Activated naive CD4-positive, alpha-beta T cell treated with Interleukin-2 at 50 U/mL for 16 hours (primary cell): ENCODE results near the gene NRF1.
A peak's percentile ranks its signal among the peaks of the same experiment; 100 is the strongest.

Experiments
- DNase-seq: peaks from one replicate; pipeline ENCODE4 v3.0.0-alpha.2; 2020

NRF1 gene

DNA sequence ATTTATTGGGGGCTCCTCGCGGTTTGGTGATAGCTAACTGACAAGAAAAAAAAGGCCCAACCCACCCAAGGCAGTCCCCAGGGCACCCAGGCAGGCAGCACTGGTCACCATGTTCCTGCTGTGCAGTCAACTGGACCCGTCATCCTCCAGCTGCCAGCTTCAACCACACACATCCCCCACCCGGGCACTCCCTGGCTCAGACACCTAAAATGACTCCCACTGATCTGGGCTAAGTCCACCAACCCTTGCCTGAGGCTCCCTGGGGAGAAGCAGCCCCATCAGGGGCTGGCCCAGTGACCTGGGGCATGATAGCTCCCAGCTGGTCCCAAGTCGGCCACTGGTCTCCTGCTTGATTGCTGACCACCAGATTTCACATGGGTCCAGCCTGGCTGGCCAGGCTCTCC is 161.8 kb downstream of the NRF1 start:
- no peak for DNase-seq

DNA sequence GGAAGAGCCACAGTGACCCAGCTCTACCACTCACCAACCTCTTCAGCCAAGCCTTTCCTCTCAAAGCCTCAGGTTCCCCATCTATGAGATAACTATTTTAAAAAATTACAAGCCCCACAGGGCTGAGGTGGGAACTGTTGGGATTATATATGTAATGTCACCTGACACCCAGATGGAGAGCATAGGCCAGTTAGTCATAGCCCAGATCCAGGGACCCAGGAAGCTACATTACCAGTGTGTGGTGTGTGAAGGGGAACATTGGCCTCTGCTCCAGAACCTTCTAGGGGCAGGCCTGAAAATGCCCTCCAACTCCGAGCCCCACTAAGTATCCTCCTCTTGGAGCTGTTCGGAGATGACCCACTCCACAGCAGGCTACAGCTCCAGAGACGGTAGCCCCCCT is 162.4 kb downstream of the NRF1 start:
- DNase-seq, result no peak

DNA sequence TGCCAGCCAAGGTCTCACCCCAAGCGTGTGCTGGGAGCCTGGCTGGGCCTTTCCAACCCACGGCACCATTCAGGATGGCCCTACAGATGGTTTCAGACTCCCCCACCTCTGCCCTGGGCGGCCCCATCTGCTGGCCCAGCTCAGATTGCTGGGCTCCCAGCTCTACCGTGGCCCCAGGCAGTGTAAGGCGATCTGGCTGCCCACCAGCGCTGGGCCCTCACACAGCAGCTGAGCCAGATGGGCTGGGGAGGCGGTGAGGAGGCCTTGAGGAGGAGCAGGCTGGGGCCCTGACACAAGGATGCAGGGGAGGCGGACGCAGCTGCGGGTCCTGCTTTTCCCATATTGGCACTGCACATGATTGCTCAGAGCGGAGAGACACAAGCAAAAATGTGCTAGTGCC is 162.8 kb downstream of the NRF1 start:
- DNase-seq, result no peak

DNA sequence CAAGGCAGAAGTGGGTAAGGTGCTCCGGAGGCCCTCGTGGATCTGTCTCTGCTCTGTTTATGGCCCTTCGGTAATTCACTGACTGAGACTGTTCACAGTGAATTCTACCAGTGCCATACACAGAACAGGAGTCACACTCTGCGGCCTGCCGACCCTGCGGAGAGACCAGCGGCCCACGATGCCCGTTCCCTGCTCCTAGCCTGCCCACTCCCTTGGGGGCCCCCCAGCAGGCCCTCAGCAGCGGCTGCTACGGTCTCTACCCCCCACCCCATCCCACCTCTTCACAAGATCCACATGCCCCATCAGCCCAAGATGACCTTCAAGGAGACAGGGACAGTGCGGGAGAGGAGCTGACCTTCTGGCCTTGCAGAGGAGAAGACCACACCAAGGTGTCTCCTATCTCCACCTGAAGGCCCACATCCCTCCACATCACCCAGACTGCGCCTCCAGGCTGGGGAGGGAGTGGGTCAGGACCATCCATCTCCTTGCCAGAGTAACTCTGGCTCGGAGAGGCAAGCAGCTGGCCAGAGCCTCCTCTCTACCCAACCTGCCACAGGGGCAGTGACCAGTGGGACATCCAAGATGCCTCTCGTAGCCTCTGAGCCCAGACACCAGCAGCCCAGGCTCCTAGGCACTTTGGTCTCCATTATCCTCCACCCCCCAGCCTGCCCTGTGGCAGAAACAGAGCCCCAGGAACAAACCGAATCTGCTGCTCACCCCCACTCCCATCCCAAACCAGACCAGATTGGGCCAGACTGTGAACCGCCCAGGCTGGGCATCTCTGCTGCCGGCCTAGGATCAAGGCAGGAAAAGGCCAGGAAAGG is 163.6 kb downstream of the NRF1 start:
- DNase-seq, result no peak

DNA sequence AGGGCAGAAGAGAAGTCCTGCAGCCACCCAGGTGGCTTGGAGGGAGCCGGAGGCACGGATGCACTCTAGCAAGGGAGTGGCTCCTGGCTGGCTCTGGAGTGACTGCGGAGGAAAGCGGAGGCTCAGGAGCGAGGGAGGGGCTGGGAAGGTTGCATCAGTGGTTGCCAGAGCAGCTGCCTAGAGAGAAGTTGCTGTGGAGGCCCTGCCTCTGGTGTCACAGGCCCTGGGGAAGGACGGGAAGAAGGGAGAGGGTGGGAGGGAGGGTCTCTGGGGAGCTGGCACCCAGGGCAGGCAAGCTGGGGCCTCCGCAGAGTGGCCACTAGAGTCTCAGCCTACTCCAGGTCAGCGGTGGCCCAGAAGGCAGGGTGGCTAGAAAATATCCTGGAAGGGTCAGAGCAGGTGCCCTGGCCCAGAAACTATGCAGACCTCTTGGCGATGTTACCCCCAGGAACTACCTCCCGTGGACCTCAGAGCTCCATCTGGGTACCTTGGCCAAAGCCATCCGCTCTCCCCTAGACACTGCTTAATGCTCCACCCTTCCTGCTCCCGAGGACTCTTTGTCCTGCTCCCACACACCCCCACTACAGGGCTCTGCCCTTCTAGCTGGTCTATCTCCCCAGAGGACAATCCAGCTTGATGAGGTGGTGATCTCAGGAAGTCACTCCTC is 164.3 kb downstream of the NRF1 start:
- no peak for DNase-seq

DNA sequence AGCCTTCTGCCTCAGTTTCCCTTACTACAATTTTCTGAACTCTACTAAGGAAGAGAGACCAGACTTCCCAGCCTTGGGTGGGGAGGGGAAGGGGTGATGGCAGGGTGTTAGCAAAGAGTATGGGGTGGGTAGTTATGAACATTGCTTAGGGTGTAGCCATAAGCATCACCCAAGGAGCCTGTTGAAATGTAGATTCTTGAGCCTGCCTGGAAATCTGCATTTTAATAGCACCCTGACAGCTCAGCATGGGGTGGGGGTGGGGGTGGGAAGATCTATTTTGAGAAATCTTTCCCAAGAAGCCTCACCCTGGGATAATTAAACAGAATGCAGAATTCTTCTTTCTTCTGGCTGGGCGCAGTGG is 164.8 kb downstream of the NRF1 start:
- DNase-seq, result no peak

DNA sequence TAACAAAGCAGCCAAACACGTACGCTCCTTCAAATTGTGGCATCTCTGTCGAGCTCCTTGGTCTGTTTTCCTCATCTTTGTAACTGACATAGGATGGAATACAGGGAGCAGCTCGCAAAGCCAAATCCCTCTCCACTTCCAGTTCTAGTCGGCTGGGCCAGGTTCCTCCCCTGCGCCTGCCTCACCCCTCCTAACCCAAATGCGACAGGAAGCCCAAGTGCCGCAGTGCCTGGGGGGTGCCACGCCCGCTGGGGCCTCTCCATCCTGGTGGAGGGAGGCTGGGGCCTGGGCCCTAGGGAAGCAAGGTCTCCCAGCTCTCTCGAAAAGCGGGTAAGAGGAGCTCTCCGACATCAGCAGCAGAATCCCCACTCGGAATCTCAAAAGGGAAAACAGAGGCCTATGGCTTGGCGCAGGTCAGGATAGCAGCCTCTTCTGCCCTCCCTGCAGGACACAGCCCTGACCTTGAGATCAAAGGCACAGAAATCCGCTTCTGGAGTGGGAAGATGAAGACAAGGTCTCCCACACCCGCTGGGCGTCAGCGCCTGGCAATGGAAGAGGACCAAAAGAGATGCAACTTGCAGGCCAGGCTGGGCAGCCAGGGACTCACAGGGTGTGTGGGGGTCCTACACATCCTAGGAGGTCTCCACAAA is 165.8 kb downstream of the NRF1 start:
- no peak for DNase-seq

DNA sequence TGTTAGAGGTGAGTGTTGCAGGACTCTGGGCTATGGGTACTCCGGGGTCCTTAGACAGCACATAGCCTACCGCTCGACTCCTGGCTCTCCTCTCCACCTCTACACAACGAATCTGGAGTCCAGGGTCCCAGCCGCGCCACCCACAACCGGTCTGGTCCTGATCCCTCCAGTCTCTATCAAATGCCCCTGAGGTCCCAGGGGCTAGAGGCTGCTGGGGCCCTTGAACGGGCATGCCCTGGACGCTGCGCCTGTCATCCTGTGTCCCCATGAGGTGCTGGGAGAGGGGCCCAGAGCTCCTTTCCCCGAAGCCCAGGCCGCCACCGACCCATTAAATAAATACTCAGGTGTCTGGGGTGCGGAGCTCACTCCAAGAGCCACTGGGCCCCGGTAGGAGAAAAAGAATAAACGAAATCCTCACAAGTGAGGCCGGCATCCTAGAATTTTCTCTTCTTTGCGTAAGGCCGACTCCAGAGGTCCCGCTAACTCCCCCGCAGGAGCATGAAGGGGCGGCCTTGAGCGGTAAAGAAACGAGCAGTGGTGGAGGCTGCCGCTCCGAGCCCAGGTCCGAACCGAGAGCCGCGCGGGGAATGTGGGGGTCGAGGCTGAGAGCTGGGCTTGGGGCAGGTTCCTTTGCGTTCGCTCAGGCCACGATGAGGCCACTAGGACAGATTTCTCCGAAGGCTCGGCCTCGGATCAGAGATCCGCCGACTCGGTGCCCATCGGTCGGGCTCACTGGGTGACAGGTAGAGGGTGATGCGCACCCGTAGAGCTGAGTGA is 166.7 kb downstream of the NRF1 start:
- DNase-seq, result no peak

DNA sequence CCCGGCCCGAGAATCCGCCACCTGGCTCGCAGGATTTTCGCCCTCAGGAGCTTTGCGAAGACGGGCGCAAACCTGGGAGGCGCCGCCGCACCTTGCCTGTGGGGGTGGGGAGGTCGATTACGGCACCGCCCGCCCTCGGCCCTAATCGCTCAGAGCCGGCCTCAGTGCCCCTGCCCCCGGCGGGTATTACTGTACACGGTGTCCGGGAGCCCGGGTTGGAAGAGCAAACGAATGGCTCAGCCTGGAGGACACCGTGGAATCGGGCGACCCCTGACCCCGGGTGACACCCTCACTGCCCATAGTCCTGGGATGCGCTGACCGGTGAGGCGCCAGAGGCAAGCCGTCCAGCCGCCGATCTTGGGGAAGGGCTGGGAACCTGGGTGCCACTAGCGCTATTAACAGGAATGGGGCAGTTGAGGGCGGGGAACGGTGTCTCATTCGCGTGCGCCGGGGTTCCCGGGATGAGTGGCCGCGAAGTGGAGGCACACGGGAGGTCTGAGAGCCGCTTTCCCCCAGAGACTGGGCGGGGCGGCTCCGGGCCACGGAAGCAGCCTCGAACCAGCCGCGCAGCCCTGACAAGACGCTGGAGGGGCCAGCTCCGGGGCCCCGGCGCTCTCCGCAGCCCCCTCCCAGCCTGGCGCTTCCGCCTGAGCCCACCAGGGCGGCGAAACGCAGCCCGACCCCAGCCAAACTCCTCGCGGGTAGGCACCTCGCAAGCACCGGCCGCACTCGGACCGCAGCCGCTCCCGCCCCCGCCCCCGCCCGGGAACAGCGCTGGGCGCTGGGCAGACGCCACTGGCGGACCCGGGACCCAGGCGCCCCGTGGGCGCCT is 167.5 kb downstream of the NRF1 start:
- DNase-seq, result peak; percentile 18

DNA sequence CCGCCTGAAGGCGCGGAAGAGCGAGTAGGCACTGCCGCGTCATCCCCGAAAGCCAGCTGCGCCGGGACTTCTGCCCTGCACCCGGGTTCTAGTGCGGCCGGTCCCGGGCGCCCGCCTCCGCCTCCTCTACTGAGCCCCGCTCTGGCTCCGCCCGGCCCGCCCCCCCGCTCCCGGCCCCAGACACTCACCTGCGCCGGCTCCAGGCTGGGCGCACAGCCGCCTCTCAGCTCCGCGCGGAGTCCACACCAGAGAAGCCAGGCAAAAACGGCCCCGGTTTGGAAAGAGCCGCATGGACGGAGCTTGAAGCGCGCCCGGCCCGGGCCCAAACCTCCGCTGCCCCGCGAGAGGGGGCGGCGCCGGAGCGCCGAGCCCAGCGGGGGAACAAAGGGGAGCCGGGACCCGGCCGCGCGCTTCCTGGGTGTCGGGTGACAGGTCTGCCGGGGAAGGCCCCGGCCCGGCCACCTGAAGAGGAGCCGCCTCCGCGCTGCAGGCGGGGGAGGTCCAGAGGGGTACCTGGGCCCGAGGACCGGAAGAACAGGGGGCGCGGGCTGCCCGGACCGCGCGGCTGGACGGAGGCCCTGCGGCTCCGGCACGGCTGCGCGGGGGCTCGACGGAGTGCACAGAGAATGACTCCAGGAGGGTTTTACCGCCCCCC is 168.2 kb downstream of the NRF1 start:
- DNase-seq, result peak; percentile 24

DNA sequence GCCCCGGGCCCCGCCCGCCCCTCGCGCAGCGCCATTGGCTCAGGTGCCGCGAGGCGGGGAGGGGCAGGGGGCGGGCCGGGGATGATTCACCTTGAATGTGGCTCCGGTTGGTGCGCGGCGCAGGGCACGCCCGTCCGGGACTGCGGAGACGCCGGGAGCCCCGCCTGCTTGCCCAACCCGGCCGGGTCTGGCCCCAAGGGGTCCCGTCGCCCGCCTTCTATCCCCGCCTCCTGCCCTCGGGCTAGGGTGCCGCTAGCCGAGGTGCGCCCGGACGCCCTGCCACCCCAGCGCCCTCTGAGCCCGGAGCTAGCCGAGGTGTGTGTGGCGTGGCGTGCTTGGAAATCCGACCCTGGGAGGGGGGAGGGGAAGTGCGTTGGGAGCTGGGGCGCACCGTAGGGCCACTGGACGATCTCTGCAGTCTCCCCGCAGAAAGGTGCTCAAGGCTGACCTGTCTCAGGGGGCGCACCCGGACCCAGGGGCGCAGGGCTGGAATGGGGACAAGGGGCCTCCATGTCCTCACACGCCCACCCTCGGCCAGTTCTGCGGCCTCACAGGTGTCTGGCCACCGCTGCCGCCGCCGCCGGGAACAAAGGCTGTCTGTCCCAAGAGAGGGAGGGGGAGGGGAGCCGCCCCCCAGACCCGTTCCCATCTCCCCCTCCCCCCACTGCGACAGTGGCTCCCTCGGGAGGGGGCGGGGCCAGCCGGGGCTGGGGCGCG is 168.9 kb downstream of the NRF1 start:
- DNase-seq, result peak; percentile 81

DNA sequence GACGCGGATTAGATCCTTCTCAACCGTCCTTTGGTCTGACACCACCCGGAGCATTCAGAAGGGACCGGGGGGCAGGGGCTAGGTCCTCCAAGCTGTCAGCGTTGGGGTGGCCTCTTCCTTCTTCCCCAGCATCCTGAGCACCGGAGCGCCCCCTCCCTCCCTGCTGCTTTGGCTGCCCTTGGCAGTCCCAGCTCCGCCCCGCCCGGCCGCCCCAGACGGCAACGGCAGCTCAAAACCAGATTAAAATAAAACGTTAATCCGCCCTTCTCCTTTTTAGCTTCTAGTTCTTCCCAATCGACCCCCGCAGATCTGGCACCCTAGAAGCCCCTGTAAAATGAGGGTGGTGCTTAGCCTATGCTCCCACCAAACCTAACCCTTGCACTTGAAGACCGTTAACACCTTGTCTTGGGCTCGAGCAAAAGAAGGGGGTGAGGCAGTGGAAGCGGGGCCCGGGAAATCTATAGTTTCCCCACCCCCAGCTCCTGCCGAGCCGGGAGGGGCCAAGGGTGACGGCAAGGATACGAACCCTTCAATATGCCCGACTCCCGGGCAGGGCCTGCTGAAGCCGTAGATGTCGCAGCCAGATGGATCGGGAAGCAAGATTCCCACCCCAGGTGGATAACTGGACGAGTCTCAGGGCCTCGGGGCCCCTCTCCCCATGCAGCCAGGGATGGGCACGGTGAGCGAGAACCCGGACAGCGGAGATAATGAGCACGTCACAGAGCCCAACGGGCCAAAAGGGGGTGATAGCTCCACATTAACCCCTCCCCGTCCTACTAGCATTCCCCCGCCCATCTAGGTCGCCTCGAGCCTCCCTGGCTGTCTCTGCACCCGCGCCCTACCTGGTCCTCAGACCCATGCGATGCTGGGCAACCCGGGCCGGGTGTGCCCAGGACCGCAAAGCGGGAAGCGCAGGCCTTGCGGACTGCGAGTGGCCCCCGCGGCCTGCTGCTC is 169.7 kb downstream of the NRF1 start:
- peak; percentile 23 for DNase-seq

DNA sequence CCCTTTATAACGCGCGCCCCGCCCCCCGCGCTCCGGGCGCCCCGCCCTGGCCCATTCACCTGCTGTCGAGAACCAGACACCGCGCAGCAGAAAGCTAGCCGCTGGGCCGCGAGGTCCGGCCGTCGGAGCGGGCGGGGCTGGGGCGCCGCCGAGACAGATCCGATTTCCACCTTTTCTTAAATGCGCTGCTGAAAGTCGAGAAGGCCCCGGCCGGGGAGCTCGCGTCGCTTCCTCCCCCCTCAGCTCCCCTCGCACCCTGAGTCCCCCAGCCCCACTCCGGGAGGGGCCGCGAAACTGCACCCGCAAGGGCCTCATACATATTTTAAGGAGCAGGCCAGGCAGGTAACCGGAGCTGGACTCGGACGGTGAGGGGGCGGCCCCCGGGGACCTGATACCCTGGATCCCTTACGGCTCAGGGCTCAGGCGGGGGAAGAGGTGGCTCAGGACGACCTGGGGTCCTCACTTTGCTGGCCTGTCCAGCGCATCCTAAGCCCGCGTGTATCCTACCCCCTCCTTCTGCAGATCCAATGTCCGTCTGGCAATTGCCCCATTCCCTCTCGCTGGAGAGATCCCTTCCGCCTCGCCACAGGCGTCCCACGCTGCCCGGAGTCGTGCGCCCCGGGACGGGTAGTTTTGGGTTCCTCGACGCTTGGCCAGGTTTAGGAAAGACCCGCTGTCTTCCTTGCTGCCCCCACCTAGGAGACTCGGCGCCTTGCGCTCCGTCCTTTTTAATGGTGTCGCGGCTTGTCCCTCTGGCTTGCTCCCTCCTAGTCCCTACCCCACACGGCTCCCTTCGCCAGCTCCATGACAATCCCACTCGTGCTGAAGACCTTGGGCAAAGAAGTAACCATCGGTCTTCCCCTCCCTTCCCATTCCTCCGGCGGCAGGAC is 170.7 kb downstream of the NRF1 start:
- DNase-seq, result peak; percentile 17

DNA sequence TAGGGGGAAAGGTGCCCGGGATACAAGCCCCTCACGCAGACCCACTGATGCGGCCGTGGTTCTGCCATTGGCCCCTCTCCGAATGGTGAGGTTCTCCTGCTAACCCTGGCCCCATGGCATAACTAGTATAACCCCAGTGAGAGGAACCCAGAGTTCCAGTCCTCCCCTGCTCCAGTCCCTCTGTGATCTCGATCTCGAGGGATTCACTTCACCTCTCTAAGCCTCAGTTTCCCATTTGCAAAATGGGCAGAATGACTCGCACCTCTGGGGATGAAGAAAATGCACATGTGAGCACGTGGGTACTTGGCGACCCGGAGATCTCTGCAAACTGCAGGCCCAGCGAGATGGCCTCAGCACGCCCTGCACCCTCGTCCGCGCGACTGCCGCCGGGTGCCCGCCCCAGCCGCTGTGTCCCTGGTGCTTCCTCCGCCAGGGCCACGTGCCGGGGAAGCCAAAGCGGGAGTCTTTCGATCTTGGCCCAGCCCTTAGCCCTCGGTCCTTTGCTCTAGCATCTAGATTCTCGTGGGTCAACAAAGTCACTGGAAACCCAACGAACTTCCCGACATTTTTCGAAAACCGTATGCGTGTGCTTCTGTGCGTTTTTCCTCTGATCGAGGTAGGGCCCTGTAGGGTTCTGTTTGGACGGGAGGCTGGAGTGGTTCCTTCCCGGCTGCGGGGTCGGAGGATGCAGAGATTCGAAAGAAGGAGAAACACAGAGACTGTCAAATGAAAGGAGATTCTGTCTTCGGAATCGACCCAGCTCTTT is 171.5 kb downstream of the NRF1 start:
- no peak for DNase-seq

DNA sequence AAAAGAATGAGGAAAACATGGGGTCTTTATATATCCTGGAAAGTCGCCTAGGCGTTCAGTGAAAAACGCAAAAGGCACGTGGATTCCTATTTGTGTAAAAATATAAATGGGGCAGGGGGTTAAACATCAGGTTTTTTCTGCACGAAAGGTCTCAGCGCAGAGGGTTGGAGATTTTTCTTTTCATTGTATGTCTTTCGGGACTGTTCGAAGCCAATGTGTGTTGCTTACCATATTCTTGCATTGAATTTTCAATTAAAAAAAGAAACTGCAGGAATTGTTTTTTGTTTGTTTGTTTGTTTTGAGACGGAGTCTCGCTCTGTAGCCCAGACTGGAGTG is 172.0 kb downstream of the NRF1 start:
- no peak for DNase-seq

DNA sequence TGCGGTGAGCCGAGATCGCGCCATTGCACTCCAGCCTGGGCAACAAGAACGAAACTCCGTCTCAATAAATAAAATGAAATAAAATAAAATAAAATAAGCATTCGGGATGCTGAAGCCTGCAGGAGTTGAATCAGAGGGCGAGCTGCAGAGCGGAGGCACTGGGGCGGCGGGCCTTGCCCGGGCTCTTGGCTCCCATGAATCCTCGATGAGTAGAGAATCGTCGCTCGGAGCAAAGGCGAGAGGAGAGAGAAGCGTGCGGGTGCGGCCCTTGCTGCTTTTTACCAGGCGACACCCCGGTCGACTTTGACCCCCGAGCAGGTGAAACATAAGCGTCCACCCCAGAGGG is 172.9 kb downstream of the NRF1 start:
- no peak for DNase-seq

DNA sequence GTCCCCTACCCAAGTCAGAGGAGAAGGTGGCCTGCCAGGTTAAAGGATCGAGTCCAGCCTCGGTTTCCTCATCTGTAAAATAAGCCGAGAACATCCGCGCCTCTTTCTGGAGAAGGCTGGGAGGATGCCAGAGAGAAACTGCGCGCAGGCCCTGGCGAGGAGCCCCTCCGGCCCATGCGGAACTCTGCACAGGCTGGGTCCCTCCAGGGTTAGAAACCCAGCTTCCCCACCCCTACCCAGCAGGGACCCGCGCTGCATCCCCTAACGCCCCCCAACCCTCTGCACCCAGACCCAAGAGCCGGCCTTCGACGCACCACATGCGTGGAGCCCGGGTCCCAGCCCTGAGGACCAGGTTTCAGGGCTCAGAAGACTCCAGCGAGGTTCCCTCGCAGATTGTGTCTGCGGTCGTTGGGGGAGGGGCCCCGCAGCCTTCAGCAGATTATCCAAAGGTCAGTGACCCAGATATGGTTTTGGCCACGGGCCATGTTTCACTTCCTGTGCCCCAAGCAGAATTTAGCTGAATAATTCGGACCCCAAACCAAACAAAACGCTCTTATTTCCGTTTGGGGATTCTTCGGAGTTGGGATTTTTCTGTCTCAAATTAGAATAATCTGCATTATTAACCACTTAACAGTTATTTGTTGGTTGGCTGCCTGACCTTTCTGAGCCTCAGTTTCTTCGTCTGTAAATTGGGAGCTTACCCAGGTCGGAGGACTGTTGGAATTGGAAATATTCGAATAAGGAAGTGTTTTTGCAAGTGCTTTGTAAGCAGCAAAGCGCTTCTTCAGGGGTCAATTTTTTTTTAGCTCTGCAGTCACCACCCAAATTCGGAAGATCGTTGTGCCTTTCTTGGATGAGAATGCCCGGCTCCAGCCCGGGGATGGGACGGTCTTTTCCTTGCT is 173.5 kb downstream of the NRF1 start:
- DNase-seq, result no peak
